Right lobe of liver (tissue), 6 donors: ENCODE data around the gene BHLHA15. TPM values are rescaled to one million over a fixed set of nuclear protein-coding genes. Genes with fewer than 3 reads are reported as not detected.

Source experiments
- ATAC-seq, 4 donors: fragments of 200-7000 bp; cut with Tn5 transposase; one replicate each; pipeline ENCODE4 v1.9.1; 2020; ENCODE audit warnings: mild to moderate bottlenecking in 4 of 4, moderate library complexity in 4 of 4
- DNase-seq, 3 donors: peaks; one replicate each; pipeline ENCODE4 v3.0.0-alpha.2; 2020
- H3K27ac ChIP-seq, 3 donors: fragments of 200-600 bp; one replicate each; pipeline ENCODE4 v1.8.0; 2022
- H3K27me3 ChIP-seq, 2 donors: fragments of 200-600 bp; one replicate each; pipeline ENCODE4 v1.8.0; 2022
- H3K36me3 ChIP-seq, 4 donors: fragments of 200-600 bp; sonication (generic) in 1 of 4; one replicate each; pipeline versions ENCODE4 v1.5.1 to v1.8.0; 2017 to 2022; ENCODE audit warnings: control low read depth in 1 of 4
- H3K4me1 ChIP-seq, 4 donors: fragments of 200-600 bp; sonication (generic) in 1 of 4; one replicate each; pipeline versions ENCODE4 v1.5.1 to v1.8.0; 2017 to 2022; ENCODE audit warnings: control low read depth in 1 of 4
- H3K4me3 ChIP-seq, 3 donors: fragments of 200-600 bp; one replicate each; pipeline ENCODE4 v1.8.0; 2022
- H3K9me3 ChIP-seq, 4 donors: fragments of 200-600 bp; sonication (generic) in 1 of 4; one replicate each; pipeline versions ENCODE4 v1.5.1 to v1.8.0; 2017 to 2022; ENCODE audit warnings: control low read depth in 1 of 4
- POLR2A ChIP-seq: fragments of 450-650 bp; IDR thresholded peaks from one replicate; pipeline ENCODE4 v1.6.1; 2017; ENCODE audit warnings: antibody characterized with exemption, mild to moderate bottlenecking
- WGBS: methylation state at CpG from one replicate; pipeline ENCODE4 v1.1.6; 2018; ENCODE audit warnings: low coverage, low lambda C conversion rate; ENCODE audit not compliant: insufficient coverage; ENCODE audit errors: missing lambda C conversion rate; 5-methylcytosine and 5-hydroxymethylcytosine counted together
- intact Hi-C, 2 donors: fragments of 100-400 bp; cut with DNase I; formaldehyde crosslinking; loops; one replicate each; pipeline versions ENCODE4 v1.11.2 to v1.14.1; 2022
- total RNA-seq, 6 experiments: library from RNA; depleted of rRNA in 2 of 6; stranded (reverse); fragments of >200 nt in 2 of 6; fragmentation: NEBNext Ultra II Directional in 3 of 6; extraction: Animal tissue kit (Norgen Biotek cat#: 25700) in 3 of 6; gene quantifications; one replicate each; pipeline versions ENCODE4 v1.1.0 to v1.2.4, GENCODE V29; 2016 to 2023
- TF ChIP-seq, protein P1 (sequence below), 4 donors: fragments of 200-600 bp in 3 of 4; fragments of 450-650 bp in 1 of 4; IDR thresholded peaks; one replicate each; pipeline versions ENCODE4 v1.5.1 to v1.8.0; 2016 to 2022; ENCODE audit warnings: antibody characterized with exemption in 4 of 4, mild to moderate bottlenecking in 2 of 4
- donor health status: DM: no; HTN: yes; CAD: no.
- donor health status: DM: no; HTN: no; CAD: no.
- donor health status: DM: no; HTN: no; CAD: no.
- donor health status: DM: no; HTN: yes; CAD: no.
- donor health status: DM: no; HTN: yes; CAD: no.

BHLHA15 gene
- total RNA-seq, 6 experiments from 2014 or later, result 2.3 to 25.9 (median 5.3) TPM

DNA sequence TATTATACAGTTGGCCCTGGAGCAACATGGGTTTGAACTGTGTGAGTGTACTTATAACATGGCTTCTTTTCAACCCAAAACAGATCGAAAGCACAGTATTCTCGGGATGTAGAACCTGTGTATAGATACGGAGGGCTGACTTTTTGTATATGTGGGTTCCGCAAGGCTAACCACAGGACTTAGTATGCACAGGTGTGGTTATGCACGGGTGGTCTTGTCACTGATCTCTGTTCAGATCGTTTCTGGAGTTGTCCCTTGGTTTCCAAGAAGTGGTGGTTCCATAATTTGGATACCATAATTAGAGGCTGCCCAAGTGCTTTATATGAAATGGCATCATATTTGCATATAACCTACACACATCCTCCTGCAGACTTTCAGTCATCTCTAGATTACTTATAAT, 10.9 kb upstream of the BHLHA15 start:
- no peak for DNase-seq
- H3K27me3 ChIP-seq, result no peaks in the 10 kb centered on the region
- no peaks in the 10 kb centered on the region for H3K4me1 ChIP-seq
- H3K27ac ChIP-seq, result no peak overlapping the region
- H3K9me3 ChIP-seq, result no peaks in the 10 kb centered on the region
- intact Hi-C loops, result no loop called here
- peaks cover 0 to 7% (median 5%) of the 10 kb centered on the region in 4 donors for H3K36me3 ChIP-seq
- 87% methylated on average over 6 of the region's 6 CpGs for WGBS
- no peak overlapping the region for H3K4me3 ChIP-seq
- ATAC-seq, result no peak
- TF ChIP-seq, protein P1, sequence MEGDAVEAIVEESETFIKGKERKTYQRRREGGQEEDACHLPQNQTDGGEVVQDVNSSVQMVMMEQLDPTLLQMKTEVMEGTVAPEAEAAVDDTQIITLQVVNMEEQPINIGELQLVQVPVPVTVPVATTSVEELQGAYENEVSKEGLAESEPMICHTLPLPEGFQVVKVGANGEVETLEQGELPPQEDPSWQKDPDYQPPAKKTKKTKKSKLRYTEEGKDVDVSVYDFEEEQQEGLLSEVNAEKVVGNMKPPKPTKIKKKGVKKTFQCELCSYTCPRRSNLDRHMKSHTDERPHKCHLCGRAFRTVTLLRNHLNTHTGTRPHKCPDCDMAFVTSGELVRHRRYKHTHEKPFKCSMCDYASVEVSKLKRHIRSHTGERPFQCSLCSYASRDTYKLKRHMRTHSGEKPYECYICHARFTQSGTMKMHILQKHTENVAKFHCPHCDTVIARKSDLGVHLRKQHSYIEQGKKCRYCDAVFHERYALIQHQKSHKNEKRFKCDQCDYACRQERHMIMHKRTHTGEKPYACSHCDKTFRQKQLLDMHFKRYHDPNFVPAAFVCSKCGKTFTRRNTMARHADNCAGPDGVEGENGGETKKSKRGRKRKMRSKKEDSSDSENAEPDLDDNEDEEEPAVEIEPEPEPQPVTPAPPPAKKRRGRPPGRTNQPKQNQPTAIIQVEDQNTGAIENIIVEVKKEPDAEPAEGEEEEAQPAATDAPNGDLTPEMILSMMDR (IDR thresholded peaks at IDR 0.05), result no peak
- TF ChIP-seq POLR2A, result no peak

GRCh38 chr7:98202367-98203195, 8.7 kb upstream of the BHLHA15 start:
- ATAC-seq (peak; percentile 18 to 53 (median 48)), DNase-seq (no peak)
- Histone ChIP-seq H3K36me3 (peaks cover 0 to 18% (median 9%) of the 10 kb centered on the region in 4 donors), H3K9me3 (no peaks in the 10 kb centered on the region), H3K4me3 (no peak overlapping the region), H3K27ac (no peak overlapping the region), H3K4me1 (no peaks in the 10 kb centered on the region), H3K27me3 (no peaks in the 10 kb centered on the region)
- TF ChIP-seq POLR2A, result no peak
- TF ChIP-seq, protein P1 (IDR thresholded peaks at IDR 0.05), result no peak
- intact Hi-C loops, result no loop called here
- WGBS, result 57% methylated on average over 10 of the region's 15 CpGs

GRCh38 chr7:98203261-98203963, 7.8 kb upstream of the BHLHA15 start:
- ATAC-seq, result peak in 1 of 4 donors; percentile 21
- peak in 1 of 3 donors; percentile 38 for DNase-seq
- Histone ChIP-seq H3K27me3 (no peaks in the 10 kb centered on the region), H3K27ac (no peak overlapping the region), H3K4me1 (no peaks in the 10 kb centered on the region), H3K4me3 (no peak overlapping the region), H3K9me3 (no peaks in the 10 kb centered on the region), H3K36me3 (peaks cover 0 to 18% (median 9%) of the 10 kb centered on the region in 4 donors)
- intact Hi-C loops, result no loop called here
- TF ChIP-seq, protein P1 (IDR thresholded peaks at IDR 0.05), result no peak
- TF ChIP-seq POLR2A, result no peak
- WGBS, result 90% methylated on average over 11 of the region's 28 CpGs

DNA sequence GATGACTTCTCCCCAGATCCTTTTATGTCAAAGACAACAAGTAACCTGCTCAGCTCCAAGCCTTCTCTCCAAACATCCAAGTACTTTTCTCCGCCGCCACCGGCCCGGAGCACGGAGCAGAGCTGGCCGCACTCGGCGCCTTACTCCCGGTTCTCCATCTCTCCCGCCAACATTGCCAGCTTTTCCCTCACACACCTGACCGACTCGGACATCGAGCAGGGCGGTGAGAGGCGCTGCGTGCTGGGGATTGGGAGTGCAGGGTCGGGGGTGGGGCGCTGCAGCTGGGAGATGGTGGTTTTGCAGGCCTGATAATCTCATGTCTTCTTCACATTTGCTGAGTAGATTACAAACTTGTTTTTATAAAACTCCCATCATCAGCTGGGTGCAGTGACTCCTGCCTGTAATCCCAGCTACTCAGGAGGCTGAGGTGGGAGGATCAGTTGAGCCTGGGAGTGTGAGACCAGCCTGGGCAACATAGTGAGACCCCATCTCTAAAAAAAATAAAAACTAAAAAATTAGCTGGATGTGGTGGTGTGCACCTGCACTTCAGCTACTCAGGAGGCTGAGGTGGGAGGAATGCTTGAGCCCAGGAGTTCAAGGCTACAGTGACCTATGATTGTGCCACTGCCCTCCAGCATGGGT, 7.2 kb upstream of the BHLHA15 start:
- Histone ChIP-seq H3K36me3 (peaks cover 0 to 18% (median 9%) of the 10 kb centered on the region in 4 donors), H3K27me3 (no peaks in the 10 kb centered on the region), H3K27ac (no peak overlapping the region), H3K4me1 (no peaks in the 10 kb centered on the region), H3K9me3 (no peaks in the 10 kb centered on the region), H3K4me3 (no peak overlapping the region)
- WGBS, result 99% methylated on average over 15 of the region's 18 CpGs
- ATAC-seq (no peak), DNase-seq (peak in 1 of 3 donors; percentile 21)
- intact Hi-C loops, result no loop called here
- TF ChIP-seq, protein P1 (IDR thresholded peaks at IDR 0.05), result no peak
- TF ChIP-seq POLR2A, result no peak
